GM21526 (cell line): ENCODE data around the gene LIF.

Experiments used
- ATAC-seq: cut with Tn5 transposase; IDR thresholded peaks from one replicate; pipeline ENCODE4 v1.9.1; 2021; ENCODE audit warnings: moderate library complexity; ENCODE audit not compliant: unreplicated experiment, low FRiP score

LIF gene

DNA sequence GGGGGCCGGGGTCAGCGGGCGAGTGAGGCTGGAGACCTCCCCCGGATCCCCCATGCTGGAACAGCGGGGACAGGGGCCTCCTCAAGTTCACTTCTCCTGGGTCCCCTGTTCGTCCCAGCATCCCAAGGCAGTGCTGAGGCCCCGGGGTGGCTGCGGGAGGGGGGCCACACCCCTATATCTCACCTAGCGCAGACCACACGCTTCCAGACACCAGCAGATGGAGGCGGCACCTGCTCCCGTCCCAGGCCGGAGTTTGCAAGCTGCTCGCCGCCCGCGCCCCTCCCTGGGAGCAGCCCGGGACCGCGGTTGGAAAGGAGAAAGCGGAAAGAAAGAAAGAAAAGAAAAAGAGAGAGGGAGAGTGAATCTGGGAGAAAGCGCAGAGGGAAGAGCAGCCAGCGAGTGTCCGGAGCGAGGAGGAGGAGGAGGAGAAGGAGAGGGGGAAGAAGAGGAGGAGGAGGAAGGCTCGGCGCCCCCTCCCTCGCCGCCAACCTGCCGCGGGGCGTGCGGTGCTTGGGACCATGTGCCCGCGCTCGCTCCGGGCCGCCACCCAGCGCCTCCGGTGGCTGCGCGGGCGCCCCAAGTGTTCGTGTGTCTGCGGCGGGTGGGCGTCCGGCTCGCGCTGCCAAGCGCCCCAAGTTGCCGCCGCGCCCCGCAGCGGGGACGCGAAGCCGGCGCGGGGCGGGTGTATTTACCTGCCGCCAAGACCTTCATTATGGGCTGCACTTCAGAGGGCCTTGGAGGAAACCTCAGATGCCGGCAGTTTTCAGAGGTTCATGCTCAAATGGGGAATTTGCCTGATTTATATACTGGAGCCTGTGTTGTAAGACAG is at the start of gene LIF:
Gene LIF (minus strand): TSS at position 775 of the 829 bp plus-strand sequence. CDS start 64 bp downstream, at position 711.
- ATAC-seq = no peak

DNA sequence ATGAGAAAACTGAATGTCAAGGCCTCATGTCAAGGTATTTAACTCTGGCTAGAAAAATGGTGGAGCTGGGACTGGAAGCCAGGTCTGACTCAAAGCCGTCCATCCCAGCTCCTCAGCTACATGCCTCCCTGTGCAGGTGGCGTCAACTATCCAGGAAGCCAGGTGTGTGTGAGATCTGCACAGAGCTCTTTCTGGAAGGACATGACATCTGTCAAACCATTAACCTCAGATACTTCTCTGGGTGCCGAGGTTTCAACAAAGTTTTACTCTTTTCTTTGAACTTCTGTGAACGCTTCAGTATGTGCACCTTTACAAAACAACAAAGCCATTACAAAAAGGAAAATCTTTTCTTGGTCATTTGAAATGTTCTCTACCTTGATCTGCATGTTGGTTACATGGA is 49.8 kb upstream of the LIF start:
- no peak for ATAC-seq

DNA sequence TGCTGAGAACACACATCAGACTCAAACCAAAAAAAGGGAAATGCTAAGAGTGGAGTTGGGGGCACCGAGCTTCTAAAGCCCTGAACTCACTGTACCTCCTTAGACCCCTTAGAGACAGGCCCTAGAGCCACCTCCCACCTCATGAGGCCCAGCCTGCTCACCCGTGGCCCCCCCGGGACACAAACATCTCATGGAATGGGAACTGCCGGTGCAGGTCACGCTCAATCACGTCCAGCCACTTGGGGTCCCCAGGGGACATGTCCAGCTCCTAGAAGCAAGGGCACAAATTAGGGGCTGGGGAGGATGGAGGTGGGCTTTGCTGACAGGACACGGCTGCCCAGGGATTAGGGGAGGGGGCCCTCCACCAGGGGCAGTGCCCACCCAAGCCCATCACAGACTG is 49.0 kb upstream of the LIF start:
- no peak for ATAC-seq

DNA sequence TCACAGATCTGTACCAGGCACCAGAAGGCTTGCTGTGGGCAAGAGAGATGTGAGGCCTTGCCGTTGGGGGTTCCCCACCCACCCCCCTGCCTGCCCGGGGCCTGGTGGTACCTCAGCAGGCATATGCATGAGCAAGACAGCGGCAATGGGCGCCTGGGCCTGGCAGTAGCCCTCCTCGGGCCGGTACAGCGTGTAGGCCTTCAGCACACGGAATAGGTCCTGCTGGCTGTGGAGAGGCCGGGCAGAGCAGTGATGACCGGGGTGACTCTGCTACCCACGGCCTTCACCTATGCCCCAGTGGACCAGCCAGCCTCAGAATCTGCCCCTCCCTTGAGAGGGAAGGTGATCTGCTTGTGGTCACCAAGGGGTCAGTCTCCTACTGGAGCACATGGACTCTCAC is 48.3 kb upstream of the LIF start:
- ATAC-seq = no peak

DNA sequence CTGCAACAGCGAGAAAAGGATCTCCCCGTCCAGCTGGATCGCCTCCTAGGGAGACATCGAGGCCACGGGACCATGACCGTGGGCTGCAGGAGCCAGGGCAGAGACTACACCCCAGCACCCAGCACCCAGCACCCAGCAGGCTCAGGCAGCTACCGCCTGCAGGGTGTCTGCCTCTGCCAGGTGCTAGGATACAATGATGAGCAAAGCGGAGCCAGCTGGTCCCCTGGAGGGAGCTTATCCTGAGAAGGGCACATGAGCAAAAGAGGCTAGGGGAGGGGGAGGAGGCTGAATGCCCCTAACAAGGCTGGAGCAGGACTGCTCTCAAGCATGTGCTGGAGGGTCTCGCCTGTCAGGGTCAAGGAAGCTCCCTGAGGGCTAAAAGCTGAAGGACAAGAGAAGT is 47.5 kb upstream of the LIF start:
- ATAC-seq = no peak

DNA sequence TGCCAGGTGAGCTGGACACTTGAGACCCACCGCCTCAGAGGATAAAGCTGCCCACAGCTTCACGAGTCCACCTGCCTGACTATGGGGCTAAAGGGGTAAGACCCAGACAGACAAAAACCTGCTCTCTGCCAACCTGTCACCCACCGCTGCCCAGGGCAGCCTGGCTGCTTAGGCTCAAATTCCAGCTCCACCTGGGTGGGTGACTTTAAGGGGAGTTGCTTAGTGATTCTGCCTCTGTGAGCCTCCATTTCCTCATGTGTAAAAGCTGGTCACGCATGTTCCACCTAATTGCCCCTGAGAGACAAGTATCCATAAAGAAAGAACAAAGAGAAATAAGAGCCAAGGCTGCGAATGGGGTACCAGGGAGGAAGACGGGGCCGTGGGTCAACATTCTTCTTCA is 46.5 kb upstream of the LIF start:
- ATAC-seq = no peak

DNA sequence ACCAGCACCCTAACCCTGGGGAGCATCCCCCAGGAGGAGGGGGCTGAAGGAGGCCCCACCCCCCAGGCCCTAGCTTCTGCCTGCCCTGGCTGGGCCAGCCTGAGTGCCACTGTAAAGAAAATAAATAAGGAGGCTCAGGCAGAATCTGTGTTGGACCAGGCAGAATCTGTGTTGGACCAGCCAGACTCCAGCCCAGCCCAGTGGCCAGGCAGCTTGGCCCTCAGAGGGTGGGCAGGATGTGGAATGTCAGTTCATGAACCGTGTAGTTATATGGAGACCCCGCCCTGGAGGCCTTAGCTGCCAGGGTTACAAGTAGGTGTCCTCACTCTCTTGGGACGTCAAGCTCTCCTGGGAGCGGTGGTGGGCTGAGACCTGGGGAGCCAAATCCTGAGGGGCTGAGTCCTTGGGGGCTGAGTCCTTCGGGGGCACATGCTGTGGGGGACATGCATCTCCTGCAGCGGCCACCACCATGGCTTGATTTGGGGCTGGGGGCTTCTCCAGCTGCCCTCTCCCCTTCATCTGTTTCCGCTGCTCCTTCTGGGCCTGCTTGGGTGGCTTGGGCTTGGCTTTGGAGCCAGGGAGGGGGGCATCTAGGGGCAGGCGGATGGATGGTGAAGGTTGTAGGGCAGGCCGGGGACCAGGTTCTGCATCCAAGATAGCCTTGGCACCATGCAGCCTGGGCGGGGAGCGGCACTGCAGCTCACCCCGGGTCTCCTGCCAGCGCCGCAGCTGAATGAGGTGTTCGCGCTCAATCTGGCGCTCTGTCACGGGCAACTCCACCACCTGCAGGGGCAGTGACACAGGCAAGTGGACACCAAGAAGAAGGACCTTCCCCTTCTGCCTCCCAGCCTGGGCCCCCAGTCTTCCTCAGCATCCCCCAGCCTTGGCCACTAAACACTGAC is 45.8 kb upstream of the LIF start:
- no peak for ATAC-seq

DNA sequence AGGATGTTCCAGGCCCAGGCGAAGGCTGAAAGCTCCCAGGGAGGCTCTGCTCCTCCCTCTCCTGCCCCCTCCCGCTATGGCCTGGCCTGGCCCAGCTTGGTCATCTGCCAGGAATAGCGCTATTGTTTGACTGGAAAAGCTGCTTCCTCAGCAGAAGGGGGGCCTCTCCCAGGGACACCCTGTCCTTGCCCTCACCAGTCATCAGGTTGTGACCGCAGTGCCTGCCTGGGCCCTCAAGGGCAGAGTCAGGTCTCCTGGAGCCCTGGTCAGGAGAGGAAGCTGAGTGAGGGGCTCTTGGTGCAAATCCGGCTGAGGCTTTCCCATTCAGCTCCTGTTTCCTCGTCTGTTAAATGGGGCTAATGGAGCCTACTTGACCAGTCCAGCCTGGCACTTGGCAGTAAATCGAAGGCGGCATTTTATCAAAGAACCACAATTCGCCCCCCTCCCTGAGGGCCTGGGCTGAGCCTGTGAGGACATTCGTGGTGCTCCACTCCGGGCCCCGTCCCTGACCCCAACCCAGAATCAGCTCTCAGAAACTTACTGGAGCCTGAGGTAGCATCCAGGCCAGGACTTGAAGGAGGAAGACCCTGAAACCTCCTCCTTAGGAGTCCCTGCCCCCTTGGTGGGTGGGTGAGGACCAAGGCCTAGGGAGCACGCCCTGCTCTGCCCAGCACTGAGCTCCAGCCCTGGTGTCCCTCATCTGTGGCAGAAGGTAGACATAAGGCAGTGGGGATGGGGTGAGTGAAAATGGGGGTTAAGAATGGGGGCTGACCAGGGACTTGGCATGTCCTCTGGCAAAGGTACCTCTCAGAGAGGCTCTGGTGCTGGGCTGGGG is 44.7 kb upstream of the LIF start:
- ATAC-seq = no peak

DNA sequence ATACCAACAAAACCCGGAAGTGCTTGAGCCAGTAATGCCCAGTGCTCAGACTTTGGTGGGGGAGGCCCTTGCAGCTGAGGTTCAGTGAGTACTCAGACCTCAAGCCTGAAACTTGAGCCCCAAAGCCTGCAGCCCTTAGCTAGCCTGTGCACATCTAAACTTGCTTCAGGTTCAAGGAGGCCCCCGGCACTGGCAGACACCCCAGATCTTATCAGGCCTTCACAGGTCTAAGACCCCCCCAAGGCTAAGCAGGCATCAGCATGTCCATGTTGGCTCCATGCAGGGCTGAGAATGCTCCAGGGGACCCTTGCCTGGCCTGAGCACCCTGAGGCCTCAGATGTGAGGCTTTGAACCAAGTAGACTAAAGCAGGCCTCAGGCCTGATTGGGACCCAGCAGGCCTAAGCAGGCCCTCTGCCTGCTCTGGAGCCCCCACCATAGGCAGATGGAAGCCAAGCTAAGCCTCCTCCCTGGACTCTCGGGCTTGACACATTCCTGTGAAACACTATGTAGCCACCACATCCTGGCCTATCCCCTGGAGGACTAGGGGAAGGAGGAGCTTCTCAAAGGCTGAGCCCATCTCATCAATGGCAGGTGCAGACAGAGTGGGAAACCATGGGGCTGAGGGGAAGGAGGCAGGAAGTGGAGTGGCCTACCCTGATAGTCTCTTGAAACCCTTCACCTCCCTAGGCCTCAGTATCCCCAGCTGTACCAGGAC is 43.9 kb upstream of the LIF start:
- no peak for ATAC-seq

DNA sequence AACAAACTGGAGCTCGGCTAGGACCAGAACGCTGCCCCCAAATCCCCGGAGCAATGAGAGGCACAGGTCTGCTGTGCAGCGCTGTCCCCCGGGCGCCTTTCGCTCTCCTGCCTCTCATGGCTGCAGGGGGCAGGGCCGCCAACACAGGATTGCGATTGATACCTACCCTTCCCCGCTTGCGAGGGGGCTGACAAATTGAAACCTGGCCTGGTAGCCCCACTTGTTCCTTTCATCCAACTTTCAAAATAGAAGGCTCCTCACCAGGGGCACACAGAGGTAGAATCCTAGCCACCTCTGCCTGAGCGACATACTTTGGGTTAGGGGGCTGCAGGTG is 43.4 kb upstream of the LIF start:
- no peak for ATAC-seq

DNA sequence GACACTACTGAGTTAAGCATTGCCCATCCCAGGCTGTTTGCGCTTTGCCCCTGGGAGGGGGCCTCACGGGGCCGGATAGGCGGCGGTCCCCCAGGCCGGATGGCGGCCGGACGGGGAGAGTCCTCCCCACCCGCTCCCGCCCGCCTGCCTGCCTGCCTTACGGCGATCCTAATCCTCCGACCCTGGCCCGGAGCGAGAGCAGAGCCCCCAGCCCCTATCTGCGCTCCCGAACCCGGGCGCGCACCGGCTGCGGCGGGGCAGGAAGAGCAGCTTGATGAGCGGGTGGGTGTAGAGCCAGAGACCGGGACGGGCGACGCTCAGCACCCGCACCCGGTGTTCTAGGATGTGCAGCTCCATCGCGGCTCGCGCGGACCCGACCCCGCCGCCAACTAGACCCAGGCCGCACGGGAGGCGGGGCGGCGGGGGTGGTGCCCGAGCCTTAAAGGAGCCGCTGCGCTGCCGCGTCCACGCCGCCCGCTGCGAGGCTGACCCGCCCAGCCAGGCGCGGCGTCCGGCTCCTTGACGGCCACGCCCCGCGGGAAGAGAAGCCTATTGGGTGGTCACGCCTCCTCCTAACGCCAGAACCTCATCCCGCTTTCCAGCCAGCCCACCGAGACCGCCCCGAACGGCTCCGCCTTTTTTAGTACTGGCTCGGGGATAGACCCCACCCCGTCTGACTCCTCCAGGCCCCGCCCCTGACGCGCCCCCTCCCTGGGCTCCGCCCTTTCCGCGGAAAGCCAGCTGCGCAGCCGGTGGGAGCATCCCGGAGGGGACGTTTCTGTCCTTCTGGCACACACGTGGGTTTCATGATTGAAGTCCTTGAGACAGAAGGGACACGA is 42.8 kb upstream of the LIF start, which contains the start of gene CASTOR1:
Gene CASTOR1 (minus strand): TSS at position 365 of the 839 bp plus-strand sequence. CDS start 8 bp downstream, at position 357.
- peak; percentile 63 for ATAC-seq

DNA sequence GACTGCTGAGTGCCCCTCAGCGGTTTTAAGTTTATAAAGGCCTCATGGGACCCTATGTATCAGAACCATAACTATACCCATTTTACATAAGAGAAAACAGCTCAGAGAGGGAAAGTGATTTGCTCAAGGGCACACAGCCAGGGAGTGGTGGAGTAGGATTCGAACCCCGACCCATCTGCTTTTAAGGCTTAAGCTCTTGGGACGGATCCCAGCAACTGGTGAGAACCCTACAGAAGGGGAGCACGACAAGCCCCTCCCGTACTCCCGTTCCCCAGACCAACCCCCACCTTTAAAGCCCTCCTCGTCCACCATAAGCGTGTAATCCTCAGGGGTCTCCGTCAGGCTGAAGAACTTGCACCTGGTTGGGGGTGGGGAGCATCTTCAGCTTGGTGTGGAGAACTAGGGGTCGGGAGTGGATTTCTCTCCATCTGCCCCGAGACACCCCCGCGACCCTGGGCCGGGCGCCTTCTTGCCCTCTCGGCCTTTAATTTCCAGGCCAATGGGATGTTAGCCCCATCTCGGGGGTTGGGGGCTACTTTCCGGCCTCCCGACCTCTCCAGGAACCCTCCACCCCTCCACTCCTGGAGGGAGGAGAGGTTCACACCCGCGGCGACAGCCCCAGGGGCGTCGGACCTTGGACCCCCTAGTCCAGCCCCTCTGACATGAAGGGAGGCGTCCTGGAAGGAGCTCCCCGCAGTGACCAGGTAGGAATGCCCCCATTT is 42.0 kb upstream of the LIF start:
- ATAC-seq = no peak

DNA sequence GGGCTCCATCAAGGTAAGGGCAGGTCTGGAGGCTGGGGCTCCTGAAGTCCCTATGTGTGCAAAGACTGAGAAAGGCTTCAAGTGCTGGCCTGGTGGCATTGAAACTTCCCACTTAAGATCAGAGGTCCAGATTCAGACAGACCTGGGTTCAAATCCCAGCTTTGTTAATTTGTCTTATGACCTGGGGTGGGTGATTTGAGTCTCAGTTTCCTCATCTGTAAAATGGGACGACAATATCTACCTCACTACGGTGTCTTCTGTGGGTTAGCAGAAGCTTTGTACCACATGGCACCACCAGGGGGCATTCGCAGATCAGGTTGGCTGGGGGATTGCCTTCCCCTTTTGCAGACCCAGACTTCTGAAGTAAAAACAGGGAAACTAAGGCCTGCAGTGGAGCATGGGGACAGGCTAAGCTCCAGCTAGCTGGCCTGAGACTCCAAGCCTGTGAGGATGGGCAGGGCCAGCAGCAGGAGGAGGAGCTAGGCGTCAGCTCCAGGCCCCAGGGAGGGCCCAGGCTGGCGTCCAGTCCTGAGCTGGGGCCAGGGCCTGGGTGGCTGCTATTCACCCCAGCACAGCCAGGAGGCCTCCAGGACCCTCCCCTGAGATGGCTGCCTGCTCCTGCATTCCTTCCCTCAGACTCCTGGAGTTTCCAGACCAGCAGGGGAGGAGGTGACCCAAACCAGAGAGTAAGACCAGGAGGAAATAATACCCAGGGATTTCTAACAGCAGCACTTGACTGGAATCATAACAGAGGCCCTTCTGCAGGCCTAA is 41.3 kb upstream of the LIF start:
- ATAC-seq = no peak

DNA sequence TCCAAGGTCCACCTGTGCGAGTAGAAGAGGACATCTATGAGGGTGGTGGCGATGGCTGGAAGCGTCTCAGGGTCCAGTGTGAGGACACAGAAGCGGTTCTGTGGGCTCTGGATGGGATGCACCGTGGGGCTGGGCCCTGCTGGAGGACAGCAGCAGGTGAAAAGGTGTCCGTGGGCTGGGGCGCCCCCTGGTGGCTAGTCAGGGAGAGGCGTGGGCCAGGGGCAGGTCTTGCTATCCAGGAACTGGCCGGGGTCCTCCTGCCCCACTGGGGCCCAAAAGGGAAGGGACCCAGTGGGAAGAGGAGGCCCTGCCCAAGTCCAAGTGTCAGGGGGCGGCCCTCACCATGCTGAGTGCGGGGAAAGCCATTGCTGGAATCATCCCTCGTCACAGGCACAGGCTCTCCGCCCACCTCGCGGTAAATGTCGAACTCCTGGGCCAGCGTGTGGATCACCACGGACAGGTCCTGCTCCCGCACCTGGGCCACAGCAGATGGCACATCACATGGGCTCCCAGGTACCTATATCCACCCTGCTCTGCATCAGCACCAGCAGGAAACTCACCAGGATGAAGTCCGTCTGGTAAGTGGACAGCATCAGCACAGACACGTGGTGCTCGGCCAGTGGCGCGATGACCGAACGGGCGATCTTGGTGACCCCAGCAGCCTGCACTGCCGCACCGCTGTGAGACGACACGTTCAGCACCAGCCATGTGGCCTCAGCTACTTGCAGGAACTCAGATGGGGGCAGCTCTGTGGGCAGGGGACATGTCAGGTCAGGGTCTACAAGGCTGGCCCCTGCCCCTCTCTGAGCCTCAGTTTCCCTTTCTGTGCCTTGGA is 40.5 kb upstream of the LIF start:
- no peak for ATAC-seq

DNA sequence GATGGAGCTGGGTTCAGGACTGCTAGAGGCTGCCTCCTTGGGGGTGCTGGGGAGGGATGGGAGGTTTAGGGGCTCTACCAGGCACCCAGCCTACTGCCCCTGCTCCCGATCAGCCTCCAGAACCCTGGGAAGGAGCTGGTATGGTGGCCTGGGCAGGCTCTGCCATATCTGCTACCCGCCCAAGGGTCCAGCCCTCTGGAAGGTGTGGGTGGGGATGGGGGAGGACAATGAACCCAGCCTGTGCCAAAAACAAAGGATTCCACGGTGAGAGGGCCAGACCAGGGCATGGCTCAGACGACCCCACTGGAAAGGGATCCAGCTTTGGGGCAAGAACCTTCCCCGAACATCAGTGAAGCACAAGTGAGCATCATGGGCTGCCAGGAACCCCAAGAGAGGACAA is 39.8 kb upstream of the LIF start:
- no peak for ATAC-seq

DNA sequence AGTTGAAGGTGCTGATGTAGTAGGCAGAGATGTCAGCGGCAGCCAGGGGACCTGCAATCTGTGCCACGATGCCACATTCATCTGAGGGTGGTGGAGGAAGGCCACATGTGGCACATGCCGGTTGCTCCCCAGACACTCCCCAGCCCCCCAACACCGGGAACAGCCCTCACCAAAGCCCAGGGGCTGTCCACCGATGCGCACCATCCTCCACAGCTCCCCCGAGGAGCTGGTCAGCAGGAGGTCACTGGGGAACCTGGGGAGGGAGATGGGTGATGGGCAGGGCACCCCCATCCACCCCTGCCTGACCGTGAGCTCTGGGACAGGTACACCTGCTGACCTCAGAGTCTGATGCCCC is 39.3 kb upstream of the LIF start:
- ATAC-seq = no peak

DNA sequence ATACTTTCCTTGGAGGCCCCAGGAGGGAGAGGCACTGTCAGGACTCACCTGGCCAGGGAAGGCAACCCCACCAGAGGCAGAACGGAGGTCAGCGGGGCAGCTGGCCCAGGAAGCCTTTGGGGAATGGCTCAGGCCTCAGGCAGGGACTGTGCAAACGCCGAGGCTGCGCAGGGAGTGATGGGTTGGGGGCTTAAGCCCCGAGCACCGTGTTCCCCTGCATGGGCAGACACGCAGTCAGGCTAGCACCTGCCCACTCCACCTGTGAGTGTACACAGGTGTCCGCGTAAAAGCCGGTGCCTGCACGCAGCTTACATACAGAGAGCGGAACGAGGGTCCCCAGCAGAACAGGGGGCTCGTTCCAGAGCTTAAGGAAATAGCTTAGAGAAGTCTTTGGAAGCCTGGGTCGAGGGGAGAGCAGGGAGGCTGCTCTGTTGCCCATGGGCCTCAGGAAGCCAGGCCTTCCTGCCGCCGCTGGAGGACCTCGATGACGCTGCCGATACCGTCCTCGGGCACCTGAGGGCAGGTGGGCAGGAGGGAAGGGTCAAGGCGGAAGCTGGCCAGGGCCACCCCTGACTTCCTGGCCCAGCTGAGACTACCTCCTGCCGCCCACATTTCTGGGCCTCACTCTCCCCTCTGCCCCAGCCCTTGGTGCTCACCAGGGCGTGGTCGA is 38.8 kb upstream of the LIF start:
- no peak for ATAC-seq
